GM19238 (cell line): ENCODE results near the gene SHISA6.

Experiments
- DNase-seq: peaks from one replicate; pipeline ENCODE4 v3.0.0; 2011; ENCODE audit warnings: low spot score; ENCODE audit not compliant: insufficient read length

SHISA6 gene

GRCh38 chr17:11240841-11241610, at the start of gene SHISA6:
TSS of gene SHISA6 (plus strand) at chr17:11241213.
- no peak for DNase-seq

DNA sequence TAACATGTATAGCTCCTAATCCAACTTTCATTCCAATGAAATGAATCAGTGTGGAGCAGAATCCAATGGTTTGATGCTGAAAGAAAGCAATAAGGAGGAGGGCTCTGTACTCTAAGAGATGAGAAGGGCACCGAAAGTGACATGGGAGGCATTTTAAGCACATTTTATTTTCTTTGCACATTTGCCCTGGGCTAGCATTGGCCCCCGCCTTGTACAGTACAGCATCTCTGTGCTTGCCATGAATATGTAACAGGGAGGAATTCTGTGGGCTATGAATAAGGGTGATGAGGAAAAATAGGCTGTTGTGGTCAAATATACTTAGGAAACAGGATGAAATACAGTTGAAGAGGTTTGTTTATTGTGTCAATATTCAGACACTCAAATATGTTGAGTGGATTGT, 45.2 kb upstream of the SHISA6 start:
- no peak for DNase-seq

- DNase-seq, result no peak
Measured at GRCh38 chr17:11204991-11205390, 36.0 kb upstream of the SHISA6 start.

DNA sequence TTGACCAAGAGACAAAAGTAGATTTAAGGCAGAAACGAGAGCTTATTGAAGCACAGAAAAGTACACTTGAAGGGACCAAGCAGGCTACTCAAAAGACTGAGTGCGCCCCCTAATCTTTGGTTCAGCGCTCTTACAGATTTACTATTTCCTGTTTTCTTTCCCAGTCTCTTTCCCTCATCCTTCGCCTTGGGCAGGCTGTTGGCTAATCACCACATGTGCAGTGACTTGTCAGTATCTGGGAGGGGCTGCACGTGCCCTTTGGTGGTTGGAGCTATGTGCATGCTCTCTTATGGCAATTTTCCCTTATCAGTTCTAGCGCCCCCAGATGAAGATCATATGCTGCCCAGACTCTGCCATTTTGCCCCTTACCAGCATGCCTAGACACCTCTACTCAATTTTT, 35.4 kb upstream of the SHISA6 start:
- no peak for DNase-seq

DNA sequence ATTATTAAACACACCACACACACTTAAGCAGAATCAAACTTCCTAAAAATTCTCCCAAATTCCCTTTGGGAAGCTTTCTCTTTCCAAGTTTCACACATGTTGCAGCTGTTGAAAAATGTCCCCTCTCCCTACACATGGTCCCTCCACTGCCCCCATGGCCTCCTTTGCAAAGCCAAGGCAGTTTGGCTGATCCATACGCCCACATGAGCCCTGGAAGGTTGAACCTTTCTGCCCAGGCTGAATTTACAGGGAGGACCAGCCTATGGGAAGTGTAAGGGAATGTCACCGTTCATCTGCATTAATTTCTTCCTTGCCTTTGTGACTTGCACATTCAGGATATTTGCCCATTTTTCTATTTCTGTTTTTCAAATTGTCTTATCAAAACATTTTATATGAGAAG, 31.1 kb upstream of the SHISA6 start:
- DNase-seq, result no peak

- DNase-seq, result no peak
Measured at GRCh38 chr17:11212792-11213191, 28.2 kb upstream of the SHISA6 start.

- no peak for DNase-seq
Measured at GRCh38 chr17:11216976-11217375, 24.0 kb upstream of the SHISA6 start.

- DNase-seq, result no peak
Measured at GRCh38 chr17:11221196-11221595, 19.8 kb upstream of the SHISA6 start.

DNA sequence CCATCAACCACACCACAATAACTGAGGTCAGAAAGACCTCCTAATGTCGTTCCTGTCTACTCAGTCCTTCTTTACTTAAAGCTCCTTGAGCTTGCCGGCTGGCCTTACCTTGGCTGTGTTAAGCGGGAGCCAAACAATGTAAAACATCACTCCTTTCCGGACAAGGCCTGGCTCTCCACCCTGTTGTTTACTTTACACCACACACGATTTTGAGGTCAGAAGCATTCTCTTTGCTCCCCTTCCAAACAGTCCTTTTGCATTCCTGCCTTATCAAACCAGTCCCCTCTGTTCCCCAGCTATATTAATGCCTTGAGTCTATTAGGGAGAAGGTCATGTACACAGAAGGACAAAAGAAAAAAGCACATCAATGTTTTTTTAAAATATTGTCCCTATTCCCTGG, 19.3 kb upstream of the SHISA6 start:
- no peak for DNase-seq

DNA sequence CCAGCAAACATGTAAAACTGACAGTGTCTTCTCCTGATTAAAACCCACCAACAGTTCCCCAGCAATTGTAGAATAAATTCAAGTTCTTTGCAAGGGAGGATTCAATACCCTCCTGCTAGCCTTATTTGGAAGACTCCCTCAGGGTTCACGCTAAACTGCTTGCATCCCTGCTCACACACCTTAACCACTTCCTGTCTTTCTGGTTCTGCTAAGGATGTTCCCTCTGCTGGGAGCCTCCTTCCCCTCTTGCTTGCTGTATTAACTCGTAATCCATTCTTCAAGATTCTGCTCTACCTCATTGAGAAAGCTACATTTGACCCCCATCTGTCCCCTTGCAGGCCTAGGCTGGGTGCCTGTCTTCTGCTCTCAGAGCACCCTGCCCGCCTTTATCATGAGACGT, 2.3 kb upstream of the SHISA6 start:
- no peak for DNase-seq

- DNase-seq, result no peak
Measured at GRCh38 chr17:11239379-11239970, 1.5 kb upstream of the SHISA6 start.

- DNase-seq, result no peak
Measured at GRCh38 chr17:11240041-11240840, 772 bp upstream of the SHISA6 start.

DNA sequence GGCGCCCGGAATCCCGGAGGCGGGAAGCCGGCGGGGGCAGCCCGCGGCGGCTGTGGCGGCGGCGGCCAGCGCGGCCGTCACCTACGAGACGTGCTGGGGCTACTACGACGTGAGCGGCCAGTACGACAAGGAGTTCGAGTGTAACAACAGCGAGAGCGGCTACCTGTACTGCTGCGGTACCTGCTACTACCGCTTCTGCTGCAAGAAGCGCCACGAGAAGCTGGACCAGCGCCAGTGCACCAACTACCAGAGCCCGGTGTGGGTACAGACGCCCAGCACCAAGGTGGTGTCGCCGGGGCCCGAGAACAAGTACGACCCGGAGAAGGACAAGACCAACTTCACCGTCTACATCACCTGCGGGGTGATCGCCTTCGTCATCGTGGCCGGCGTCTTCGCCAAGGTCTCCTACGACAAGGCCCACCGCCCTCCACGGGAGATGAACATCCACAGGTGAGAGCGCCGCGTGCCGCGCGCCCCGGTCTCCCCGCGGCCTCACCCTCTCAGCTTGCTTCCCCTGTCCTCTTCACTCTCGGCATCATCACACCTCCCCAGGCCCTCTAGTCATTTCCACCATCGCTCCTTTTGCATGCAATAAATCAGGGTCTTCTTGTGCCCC, 706 bp downstream of the SHISA6 start:
- no peak for DNase-seq

DNA sequence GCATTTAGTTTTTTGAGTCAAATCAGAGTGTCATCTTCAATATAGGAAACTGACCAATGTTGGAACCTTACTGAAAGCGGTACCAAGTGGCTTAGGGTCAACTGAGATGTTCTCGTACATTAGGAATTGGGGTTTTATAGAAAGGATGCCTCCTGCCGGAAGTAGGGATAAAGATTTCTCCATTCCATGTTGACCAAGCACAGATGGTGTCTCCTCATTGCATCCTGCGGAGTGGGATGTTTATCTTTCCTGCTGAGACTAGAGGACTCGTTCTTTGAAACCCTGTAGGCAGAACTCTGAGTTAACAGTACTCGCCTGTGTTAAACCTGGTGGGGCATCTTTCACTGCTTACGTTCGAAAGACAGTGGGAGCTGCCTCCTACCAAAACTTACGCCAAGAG, 1.4 kb downstream of the SHISA6 start:
- DNase-seq, result no peak

DNA sequence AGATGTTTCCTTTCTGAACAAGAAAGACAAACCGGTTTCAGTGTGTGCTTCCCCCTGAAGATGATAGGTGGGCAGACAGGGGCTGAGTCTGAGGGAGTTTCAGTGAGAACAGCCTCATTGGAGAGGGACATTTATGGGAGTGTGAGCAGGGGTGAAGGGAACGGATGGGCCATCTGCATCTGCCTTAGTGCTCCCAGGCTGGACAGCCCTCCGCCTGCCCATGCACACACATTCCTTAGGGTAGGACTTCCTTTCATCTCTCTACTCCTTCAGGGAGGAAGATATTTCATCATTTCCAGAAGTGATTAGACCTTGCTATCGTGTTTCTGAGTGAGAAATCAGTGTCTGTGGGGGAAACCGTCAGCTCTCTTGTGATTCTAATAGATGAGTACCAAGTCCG, 3.8 kb downstream of the SHISA6 start:
- no peak for DNase-seq

- no peak for DNase-seq
Measured at GRCh38 chr17:11245187-11245586, 4.2 kb downstream of the SHISA6 start.

DNA sequence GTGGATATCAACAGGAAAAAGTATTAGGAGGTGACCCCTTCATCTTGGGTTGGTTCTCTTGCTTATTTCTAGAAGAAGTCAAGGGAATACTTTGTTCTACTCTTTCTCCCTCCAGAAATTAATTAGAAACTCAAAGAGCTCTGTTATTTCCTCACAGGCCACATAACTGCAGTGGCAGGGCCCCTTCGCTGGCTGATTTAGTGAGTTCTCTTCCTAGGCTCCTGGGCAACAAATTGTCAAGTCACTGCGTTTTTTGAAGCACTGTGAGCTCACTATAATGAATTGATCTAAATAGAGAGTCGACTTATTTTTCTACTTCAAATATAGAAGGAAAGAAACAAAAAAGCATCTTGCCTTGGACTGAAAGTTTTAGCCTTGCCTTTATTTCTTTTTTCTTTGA, 4.8 kb downstream of the SHISA6 start:
- DNase-seq, result no peak

GRCh38 chr17:11250161-11250560, 9.1 kb downstream of the SHISA6 start:
- no peak for DNase-seq

DNA sequence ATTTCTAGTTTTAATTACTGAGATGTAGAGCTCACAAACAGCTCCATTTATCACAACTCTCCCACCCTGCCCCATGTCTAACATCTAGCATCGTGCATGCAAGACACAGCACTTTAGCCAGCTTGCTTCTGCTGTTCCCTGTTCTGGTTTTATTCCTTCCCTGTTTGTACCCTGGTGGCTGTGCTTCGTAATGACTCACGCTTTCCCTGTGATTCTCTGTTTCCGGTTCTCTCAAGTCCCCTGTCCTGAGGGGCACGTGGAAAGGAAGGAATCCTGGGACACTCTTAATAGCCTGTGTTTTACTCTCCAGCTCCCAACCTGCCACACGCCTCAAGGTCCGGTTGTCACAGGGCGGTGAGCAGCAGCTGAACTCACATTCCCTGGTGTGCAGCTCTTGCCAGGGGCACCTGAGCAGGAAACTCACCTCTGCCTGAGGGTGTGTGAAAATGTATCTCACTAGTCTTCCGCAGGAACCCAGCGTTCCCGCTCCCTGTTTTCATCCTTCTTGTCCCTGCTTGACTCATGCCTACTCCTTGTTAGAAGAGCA, 10.6 kb downstream of the SHISA6 start:
- DNase-seq, result no peak

DNA sequence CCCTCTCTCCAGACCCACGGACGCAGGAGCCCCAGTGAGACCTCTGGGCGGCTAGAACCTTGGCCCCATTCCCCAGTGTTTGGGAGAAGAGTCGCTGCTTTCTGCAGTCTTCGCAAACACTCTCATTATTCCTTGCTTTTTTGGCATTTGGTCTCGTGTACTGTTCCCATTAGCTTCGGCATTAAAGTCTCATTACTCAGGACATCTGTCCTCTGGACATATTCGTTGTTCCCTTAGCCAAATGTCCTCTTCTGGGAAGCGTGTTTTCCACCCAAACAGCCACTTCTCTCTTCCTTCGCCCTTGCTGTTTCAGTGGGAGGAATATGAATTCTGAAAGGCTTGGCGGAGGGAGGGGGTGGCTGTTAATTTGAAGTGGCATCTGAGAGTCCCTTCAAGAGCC, 11.1 kb downstream of the SHISA6 start:
- DNase-seq, result no peak

DNA sequence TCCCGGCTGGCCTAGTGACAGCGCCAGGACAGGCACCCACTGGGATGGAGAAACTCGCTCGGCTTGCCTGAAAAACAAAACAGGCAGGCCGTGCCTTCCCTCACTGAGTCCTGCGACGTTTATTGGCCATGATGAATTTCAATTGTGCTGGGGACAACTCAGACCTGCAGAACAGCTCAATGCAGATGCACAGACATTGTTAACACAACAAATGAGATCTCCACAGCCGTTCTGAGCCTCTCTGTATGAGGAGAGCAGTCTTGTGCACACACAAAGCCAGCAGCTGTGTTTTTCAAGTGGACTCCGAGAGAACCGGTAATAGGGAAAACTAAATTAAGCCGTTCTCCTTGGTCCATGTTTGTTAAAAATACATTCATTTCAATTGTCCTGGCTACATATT, 15.9 kb downstream of the SHISA6 start:
- DNase-seq, result no peak
